GM20000 (cell line): Measurements from ENCODE around the gene SHROOM2.
"Not testable (repeated sequence)": the region's sequence is repeated elsewhere in the genome, so short reads cannot be mapped to it uniquely, and the experiment has no call there.

Experiments used
- DNase-seq: peaks from one replicate; pipeline ENCODE4 v3.0.0; 2012; ENCODE audit warnings: low spot score
- CTCF ChIP-seq: IDR thresholded peaks from 2 replicates; pipeline ENCODE4 v1.5.1; 2012; ENCODE audit warnings: mild to moderate bottlenecking, control low read depth; ENCODE audit errors: extremely low read depth, missing control alignments

SHROOM2 gene

DNA sequence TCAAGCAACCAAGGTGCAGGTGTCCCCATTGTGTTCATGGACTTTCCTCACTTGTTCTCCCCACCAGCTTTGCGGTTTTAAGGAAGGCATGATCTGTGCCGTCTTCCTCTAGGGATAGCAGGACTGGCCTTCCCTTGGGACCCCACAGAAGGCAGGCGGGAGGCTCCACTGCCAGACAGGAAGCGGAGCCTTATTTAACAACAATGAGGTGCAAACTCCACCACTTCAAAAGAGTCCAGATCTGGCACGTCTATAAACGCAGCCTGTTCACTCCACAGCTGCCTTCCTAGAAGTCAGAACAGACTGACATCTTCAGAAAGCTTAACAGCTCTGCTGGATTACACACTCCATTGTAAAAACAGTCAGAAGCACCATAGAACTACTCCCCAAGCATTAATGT, 18.9 kb upstream of the SHROOM2 start:
- TF ChIP-seq CTCF = no peak
- no peak for DNase-seq

DNA sequence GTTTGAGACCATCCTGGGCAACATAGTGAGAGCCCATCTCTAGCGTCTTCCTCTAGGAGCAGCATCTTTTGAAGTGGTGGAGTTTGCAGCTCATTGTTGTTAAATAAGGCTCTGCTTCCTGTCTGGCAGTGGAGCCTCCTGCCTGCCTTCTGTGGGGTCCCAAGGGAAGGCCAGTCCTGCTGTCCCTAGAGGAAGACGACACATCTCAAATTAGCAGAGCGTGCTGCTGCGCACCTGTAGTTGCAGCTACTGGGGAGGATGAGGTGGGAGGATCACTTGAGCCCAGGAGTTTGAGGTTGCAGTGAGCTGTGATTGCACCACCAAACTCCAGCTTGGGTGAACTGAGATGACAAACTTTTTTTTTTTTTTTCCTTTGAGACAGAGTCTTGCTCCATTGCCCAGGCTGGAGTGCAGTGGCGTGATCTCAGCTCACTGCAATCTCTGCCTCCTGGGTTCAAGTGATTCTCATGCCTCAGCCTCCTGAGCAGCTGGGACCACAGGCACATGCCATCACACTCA, 17.8 kb upstream of the SHROOM2 start:
- not testable (repeated sequence) for DNase-seq

GRCh38 chrX:9770319-9770718, 15.9 kb upstream of the SHROOM2 start:
- no peak for DNase-seq
- no peak for TF ChIP-seq CTCF

DNA sequence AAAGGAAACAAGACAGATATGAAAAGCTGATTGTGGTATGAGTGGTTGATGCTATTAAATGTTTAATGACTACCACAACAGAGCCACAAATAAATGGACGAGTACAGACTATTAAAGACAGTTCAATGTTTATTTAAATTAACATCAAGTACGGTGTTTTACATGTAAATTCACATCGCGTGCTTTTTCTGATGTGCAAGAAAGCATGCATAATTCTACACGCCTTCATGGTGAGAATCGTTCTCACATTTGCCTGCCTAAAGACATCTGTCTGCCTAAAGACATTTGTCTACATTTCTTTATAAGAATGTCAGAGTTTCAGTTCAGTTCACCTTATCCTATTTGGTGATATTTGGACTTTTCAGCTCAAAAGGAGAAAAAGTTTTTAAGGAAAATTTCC, 13.3 kb upstream of the SHROOM2 start:
- TF ChIP-seq CTCF = no peak
- no peak for DNase-seq

- DNase-seq = no peak
- TF ChIP-seq CTCF = no peak
Measured at GRCh38 chrX:9775930-9776329, 10.3 kb upstream of the SHROOM2 start.

GRCh38 chrX:9781941-9782340, 4.3 kb upstream of the SHROOM2 start:
- TF ChIP-seq CTCF = no peak
- no peak for DNase-seq

GRCh38 chrX:9784332-9784731, 1.9 kb upstream of the SHROOM2 start:
- DNase-seq = no peak
- TF ChIP-seq CTCF = no peak

- DNase-seq = no peak
- TF ChIP-seq CTCF = no peak
Measured at GRCh38 chrX:9785254-9785943, 830 bp upstream of the SHROOM2 start.
